HG02840 (cell line): ENCODE results near the gene ANKRD33.

Experiments used
- ATAC-seq: cut with Tn5 transposase; IDR thresholded peaks from one replicate; pipeline ENCODE4 v1.9.1; 2021; ENCODE audit warnings: mild to moderate bottlenecking, moderate library complexity, moderate number of reproducible peaks; ENCODE audit not compliant: unreplicated experiment, low FRiP score

ANKRD33 gene

GRCh38 chr12:51898506-51898905, 10.6 kb downstream of the ANKRD33 start:
- no peak for ATAC-seq

- no peak for ATAC-seq
Observed at GRCh38 chr12:51898937-51899336, 11.0 kb downstream of the ANKRD33 start.

GRCh38 chr12:51900323-51900889, 12.5 kb downstream of the ANKRD33 start:
- ATAC-seq, result no peak

- ATAC-seq, result no peak
Observed at GRCh38 chr12:51901121-51901817, 13.4 kb downstream of the ANKRD33 start.

GRCh38 chr12:51901881-51902280, 14.0 kb downstream of the ANKRD33 start:
- no peak for ATAC-seq

- ATAC-seq, result no peak
Observed at GRCh38 chr12:51904951-51905470, 17.1 kb downstream of the ANKRD33 start.

- no peak for ATAC-seq
Observed at GRCh38 chr12:51905471-51906429, 17.8 kb downstream of the ANKRD33 start.

- ATAC-seq, result no peak
Observed at GRCh38 chr12:51906430-51907082, 18.7 kb downstream of the ANKRD33 start.

GRCh38 chr12:51907083-51907855, 19.4 kb downstream of the ANKRD33 start, which contains the start of gene ACVRL1:
ACVRL1 (plus strand) TSS chr12:51907504; CDS start chr12:51912475, 4,971 bp downstream.
- ATAC-seq, result no peak

GRCh38 chr12:51907856-51908425, 20.0 kb downstream of the ANKRD33 start:
- ATAC-seq, result no peak

- no peak for ATAC-seq
Observed at GRCh38 chr12:51908876-51909592, 21.1 kb downstream of the ANKRD33 start.

GRCh38 chr12:51910168-51910567, 22.3 kb downstream of the ANKRD33 start:
- no peak for ATAC-seq

GRCh38 chr12:51910691-51911090, 22.8 kb downstream of the ANKRD33 start:
- ATAC-seq, result no peak

GRCh38 chr12:51911307-51911706, 23.4 kb downstream of the ANKRD33 start:
- ATAC-seq, result no peak

- no peak for ATAC-seq
Observed at GRCh38 chr12:51911788-51912711, 24.1 kb downstream of the ANKRD33 start.

GRCh38 chr12:51913071-51914033, 25.4 kb downstream of the ANKRD33 start:
- no peak for ATAC-seq
